GM18907 (cell line): ENCODE results near the gene ASCL5.

Experiments used
- ATAC-seq: cut with Tn5 transposase; IDR thresholded peaks from one replicate; pipeline ENCODE4 v1.9.1; 2021; ENCODE audit warnings: mild to moderate bottlenecking, moderate library complexity; ENCODE audit not compliant: unreplicated experiment

The ASCL5 gene

DNA sequence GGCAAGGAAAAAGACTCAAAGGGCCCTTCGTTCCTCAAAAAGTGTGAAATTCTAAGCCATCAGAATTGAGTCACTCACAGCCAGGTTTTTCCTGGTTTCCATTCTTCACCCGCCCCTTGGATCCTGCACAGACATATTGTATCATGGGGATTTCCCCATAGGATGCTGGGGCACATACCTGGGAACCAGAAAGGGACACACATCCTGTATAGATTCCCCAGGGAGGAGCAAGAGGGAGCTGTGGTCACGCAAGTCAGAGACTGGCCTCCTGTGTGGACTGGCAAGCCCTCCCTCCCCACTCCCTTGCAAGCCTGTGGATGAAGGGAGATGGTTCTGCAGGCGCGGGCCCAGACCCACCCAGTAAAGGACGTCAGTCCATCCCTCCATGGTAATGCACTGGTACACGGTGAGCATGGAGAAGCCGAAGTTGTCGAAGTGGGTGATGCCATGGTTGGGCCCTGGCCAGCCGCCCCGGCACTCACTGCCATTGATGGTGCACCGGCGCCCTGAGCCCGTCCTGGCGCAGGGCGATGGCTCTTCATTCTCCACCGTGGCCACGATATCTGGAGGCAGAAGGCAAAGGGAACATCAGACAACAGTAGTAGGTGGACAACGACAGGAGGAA is 38.0 kb downstream of the ASCL5 start:
- ATAC-seq, result no peak

DNA sequence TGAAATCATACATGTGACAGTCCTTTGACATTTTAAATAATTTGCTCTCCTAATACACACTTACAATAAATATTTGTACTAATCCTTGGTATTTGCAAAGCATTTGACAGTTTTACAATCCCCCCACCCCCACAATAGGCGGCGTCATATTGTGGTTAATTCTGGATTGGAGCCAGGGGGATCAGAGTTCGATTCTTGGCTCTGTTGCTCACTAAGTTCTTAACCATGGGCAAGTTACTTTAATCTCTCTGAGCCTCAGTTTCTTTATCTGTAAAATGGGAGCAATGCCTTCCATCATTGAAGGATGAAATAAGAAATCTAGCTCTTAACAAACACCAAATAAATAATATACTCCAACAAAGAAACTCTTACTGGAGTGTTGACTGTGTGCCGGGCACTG is 38.6 kb downstream of the ASCL5 start:
- ATAC-seq, result no peak

GRCh38 chr1:201085902-201086735 is 40.9 kb downstream of the ASCL5 start:
- ATAC-seq, result no peak

GRCh38 chr1:201084295-201084694 is 42.7 kb downstream of the ASCL5 start:
- ATAC-seq, result no peak

DNA sequence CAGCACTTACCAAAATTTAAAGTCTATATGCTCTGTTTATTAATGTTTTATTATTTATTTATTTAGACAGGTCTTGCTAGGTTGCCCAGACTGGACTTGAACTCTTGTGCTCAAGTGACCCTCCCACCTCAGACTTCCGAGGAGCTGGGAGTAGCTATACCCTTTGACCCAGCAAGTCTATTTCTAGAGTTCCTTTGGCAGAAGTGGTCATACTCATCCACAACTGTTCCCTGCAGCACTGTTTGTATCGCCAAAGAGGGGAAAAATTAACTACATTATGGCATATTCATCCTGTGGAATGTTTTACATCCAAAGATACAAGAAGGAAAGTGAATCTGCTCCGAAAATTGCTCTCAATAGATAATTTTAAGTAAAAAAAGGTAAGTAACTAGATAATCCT is 43.2 kb downstream of the ASCL5 start:
- ATAC-seq, result no peak

DNA sequence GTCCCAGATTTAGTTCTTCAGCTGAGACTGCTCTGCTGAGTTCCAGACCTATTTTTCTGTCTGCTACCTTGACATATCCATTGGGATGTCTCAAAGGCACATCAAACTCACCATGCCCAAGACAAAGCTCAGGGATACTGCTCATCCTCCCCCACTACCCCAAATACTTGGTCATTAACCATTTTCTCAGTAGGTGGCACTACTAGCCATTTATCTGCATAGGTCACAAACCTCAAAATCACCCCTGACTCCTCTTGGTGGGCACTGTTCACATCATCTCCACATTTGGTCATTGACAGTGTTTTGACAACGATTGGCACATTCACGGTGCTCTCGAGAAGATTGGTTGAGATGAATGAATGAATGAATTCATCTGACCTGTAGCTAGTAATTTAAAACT is 46.8 kb downstream of the ASCL5 start:
- ATAC-seq, result no peak

GRCh38 chr1:201077736-201078135 is 49.2 kb downstream of the ASCL5 start:
- no peak for ATAC-seq

- ATAC-seq, result no peak
Measured at GRCh38 chr1:201077116-201077515, 49.9 kb downstream of the ASCL5 start.

DNA sequence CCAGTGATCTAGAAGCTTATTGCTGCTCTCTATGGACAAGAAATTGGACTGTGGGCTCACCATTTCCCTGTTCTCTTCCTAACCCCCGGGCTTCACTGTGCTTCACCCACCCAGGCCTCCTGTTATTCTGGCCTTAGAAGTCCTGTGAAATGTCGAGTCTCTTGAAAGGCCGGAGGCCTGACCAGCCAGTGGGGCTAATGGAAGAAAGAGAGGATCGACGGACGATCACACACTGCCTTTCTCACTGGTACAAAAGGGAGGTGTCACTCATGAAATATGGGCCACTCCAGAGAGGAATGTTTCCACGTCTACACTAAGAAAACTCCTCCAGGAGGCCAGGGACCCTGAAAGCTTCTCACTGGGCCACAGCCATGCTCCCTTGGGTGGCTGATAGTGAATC is 50.9 kb downstream of the ASCL5 start:
- ATAC-seq, result no peak

DNA sequence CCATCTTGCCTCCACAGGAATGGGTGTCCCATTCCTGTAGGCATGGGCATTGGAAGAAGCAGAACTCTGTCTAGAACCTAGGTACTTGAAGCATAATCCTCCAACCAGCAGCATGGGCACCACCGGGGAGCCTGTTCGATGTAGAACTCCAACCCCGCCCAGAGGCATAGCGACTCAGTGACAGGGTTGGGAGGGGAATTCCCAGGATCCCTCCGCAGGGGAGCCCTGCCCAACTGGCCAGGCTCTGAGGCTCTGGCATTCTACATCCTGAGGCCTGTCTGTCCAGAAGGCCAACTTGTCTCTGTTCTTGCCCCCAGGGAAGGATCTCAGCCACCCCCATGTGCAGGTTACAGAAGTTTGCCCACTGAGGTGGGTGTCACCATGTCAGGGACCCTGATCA is 53.0 kb downstream of the ASCL5 start:
- no peak for ATAC-seq

GRCh38 chr1:201072922-201073321 is 54.1 kb downstream of the ASCL5 start:
- ATAC-seq, result no peak

- no peak for ATAC-seq
Measured at GRCh38 chr1:201072149-201072548, 54.8 kb downstream of the ASCL5 start.

GRCh38 chr1:201069636-201070035 is 57.3 kb downstream of the ASCL5 start:
- no peak for ATAC-seq

DNA sequence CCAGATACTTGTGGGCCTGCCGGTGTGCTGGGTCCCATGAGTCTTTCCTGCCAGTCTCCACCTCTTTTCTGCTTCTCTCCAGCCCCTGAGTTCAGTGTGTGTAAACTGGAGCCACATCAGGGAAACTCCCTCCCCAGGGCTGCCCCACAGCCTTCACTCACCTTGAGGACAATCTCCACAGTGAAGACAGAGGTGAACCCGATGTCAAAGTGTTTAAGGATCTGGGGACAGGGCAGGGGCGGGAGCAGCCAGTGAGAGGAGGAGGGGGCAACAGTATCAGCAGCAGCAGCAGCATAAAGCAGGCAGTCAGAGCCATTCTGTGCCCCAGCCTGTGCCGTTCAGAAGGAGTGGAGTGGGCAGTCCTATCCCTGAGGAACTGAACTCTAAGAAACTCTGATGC is 58.0 kb downstream of the ASCL5 start:
- no peak for ATAC-seq

DNA sequence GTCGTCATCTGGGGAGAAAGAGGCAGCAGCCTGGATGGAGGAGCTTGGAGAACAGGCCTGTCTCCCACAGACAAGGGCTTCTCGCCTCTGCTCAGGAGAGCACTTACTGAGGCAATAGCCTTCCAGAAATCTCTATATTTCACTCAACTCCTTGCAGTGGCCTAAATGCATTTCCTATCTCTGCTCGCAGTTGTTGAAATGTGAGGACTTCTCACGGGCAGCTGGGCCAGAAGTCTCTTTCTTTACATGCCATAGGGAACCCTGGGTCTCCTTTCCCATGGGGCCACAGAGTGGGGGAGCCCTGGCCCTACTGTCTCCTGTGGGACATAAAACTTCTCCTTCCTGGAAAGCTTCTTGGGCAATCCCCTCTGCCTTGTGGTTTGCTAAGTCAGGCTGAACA is 60.0 kb downstream of the ASCL5 start:
- no peak for ATAC-seq

DNA sequence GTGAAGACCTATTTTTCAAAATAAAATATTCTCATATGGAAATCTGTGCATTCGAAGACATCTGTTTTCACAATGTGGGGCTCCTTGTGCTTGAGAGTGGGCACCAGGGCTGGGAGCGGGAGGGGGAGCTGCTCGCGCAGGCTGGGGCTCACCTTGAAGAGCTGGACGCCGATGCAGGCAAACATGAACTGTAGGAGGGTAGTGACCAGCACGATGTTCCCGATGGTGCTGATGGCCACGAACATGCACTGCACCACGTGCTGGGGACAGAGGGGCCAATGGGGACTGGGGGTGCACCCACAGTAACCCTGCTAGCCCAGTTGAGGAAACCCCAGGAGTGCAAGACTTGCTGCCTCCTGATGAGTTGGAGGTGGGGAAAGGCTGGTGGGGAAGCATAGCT is 61.3 kb downstream of the ASCL5 start:
- ATAC-seq, result no peak

DNA sequence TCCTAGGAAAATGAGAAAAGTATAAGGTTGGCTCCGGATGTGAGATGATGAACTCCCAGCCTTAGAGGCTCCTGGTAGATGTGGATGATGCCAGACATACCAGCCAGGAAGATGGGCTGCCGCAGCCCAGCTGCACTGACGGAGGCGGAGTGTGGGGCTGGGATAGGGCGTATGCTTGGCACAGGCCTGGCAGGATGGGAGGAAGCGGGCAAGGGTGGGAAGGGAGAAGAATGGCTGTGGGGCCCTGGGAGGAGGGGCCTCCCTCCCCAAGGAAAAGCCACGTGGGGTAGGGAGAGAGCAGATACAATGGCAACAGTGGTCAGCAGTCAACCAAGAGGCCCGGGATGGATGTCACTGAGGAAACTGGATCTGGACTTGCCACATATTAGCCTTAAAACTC is 62.2 kb downstream of the ASCL5 start:
- no peak for ATAC-seq
